Measurements from ENCODE around the gene GLIPR2. TPM values are rescaled to one million over a fixed set of nuclear protein-coding genes. Genes with fewer than 3 reads are reported as not detected.

Gene GLIPR2
- total and polyA plus RNA-seq, 2 donors (not counting 3 experiments of a cell fraction or from before 2014, with no cell fraction given): 22.0 to 42.4 TPM

DNA sequence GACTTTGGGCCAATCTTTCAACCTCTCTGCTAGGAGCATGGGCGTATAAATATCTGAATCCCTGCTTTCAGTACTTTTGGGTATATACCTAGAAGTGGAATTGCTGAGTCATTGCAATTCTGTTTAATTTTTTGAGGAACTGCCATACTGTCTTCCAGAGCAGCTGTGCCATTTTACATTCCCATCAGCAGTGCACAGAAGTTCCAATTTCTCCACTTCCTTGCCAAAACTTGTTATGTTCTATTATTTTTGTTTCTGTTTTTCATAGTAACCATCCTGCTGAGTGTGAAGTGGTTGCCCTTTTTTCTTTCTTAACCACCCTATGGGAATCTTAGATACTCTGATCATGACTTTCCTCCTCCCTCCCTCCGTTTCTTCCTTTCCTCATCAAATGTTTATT, 21.6 kb downstream of the GLIPR2 start:
- Histone ChIP-seq H3K36me3 (ENCODE audit: control insufficient read depth in 2 of 2, extremely low read depth in 1 of 2, insufficient read depth in 2 of 2, low read length in 2 of 2) (no peaks in the 10 kb centered on the region), H3K9ac (replicated peaks; ENCODE audit: extremely low read depth, insufficient read depth, low read length) (no peak overlapping the region), H3K4me2 (ENCODE audit: insufficient read depth, low read length) (no peak overlapping the region), H3K27ac (ENCODE audit: insufficient read depth, low read depth, low read length) (no peak overlapping the region), H3K9me1 (replicated peaks; ENCODE audit: control insufficient read depth, extremely low read depth, insufficient read depth, low read length) (no peaks in the 10 kb centered on the region), H3K79me2 (ENCODE audit: control insufficient read depth, insufficient read depth, low read length) (no peaks in the 10 kb centered on the region), H2AFZ (ENCODE audit: low read depth, low read length) (no peak overlapping the region), H3K4me3 (replicated peaks in 1 of 3; ENCODE audit: insufficient read depth in 1 of 3, low read depth in 1 of 3, low read length in 3 of 3) (no peak overlapping the region), H4K20me1 (replicated peaks; ENCODE audit: control insufficient read depth, extremely low read depth, insufficient read depth, low read length) (no peaks in the 10 kb centered on the region), H3K27me3 (ENCODE audit: control insufficient read depth in 2 of 2, insufficient read depth in 2 of 2, low read length in 2 of 2) (no peaks in the 10 kb centered on the region), H3K9me3 (replicated peaks; ENCODE audit: control insufficient read depth, insufficient read depth, low read length) (no peaks in the 10 kb centered on the region), H3K4me1 (ENCODE audit: control insufficient read depth, extremely low read depth, insufficient read depth, low read length) (peaks cover 20% of the 10 kb centered on the region)
- FAIRE-seq (no peak), DNase-seq (ENCODE audit: low read depth, low spot score) (no peak)
- intact Hi-C loops (cut with micrococcal nuclease): no loop called here
- ChIA-PET CTCF (no interaction called here), POLR2A (no interaction called here)
- dilution Hi-C loops (cut with MboI; ENCODE audit: extremely low pct_ligation_motif_present, low sequenced_read_pairs): no loop called here
- no peak for TF ChIP-seq MYC (IDR thresholded peaks at IDR 0.05; ENCODE audit: low read depth, low read length)
- TF ChIP-seq FOS (IDR thresholded peaks at IDR 0.05; ENCODE audit: borderline replicate concordance, insufficient read depth, low read length): no peak
- TF ChIP-seq JUN (IDR thresholded peaks at IDR 0.05; ENCODE audit: borderline replicate concordance, insufficient read depth, insufficient read length, low read depth): no peak
- no peak for TF ChIP-seq POLR2AphosphoS5 (IDR thresholded peaks at IDR 0.05; ENCODE audit: insufficient read depth, low read depth, low read length)
- no peak for TF ChIP-seq GATA2 (IDR thresholded peaks at IDR 0.05; ENCODE audit: insufficient read depth, insufficient read length, low read depth, low read length)
- TF ChIP-seq, protein P1, sequence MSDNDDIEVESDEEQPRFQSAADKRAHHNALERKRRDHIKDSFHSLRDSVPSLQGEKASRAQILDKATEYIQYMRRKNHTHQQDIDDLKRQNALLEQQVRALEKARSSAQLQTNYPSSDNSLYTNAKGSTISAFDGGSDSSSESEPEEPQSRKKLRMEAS (IDR thresholded peaks at IDR 0.05; ENCODE audit: insufficient read depth, insufficient read length): no peak
- TF ChIP-seq POLR2A (IDR thresholded peaks at IDR 0.05; ENCODE audit: low read depth, low read length): no peak
- TF ChIP-seq EZH2 (IDR thresholded peaks at IDR 0.05; ENCODE audit: borderline replicate concordance, low read depth, low read length, severe bottlenecking): no peak
- TF ChIP-seq, protein P2, sequence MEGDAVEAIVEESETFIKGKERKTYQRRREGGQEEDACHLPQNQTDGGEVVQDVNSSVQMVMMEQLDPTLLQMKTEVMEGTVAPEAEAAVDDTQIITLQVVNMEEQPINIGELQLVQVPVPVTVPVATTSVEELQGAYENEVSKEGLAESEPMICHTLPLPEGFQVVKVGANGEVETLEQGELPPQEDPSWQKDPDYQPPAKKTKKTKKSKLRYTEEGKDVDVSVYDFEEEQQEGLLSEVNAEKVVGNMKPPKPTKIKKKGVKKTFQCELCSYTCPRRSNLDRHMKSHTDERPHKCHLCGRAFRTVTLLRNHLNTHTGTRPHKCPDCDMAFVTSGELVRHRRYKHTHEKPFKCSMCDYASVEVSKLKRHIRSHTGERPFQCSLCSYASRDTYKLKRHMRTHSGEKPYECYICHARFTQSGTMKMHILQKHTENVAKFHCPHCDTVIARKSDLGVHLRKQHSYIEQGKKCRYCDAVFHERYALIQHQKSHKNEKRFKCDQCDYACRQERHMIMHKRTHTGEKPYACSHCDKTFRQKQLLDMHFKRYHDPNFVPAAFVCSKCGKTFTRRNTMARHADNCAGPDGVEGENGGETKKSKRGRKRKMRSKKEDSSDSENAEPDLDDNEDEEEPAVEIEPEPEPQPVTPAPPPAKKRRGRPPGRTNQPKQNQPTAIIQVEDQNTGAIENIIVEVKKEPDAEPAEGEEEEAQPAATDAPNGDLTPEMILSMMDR (IDR thresholded peaks at IDR 0.05; ENCODE audit: extremely low read depth in 1 of 2, insufficient read depth in 1 of 2, low read depth in 1 of 2, low read length in 2 of 2): no peak
- no TSS peak for BruUV-seq (replicated peaks)
